Activated naive CD4-positive, alpha-beta T cell treated with Interleukin-2 at 50 U/mL for 16 hours (primary cell): ENCODE data around the gene TBXT.
"Not testable (repeated sequence)": the region's sequence is repeated elsewhere in the genome, so short reads cannot be mapped to it uniquely, and the experiment has no call there.

Source experiments
- DNase-seq: peaks from one replicate; pipeline ENCODE4 v3.0.0-alpha.2; 2020

Gene TBXT

GRCh38 chr6:166169549-166170421, 2.1 kb upstream of the TBXT start:
- DNase-seq, result no peak

GRCh38 chr6:166168616-166169548, 1.2 kb upstream of the TBXT start:
- no peak for DNase-seq

GRCh38 chr6:166167258-166167731, 356 bp downstream of the TBXT start:
- DNase-seq, result no peak

- no peak for DNase-seq
These were observed 1.1 kb downstream of the TBXT start for GRCh38 chr6:166166314-166167257.

GRCh38 chr6:166165558-166166313, 1.9 kb downstream of the TBXT start:
- no peak for DNase-seq

GRCh38 chr6:166162599-166163342, 4.9 kb downstream of the TBXT start:
- DNase-seq, result no peak

GRCh38 chr6:166157930-166158617, 9.6 kb downstream of the TBXT start:
- no peak for DNase-seq

- no peak for DNase-seq
These were observed 10.7 kb downstream of the TBXT start for GRCh38 chr6:166156942-166157341.

- DNase-seq, result no peak
These were observed 13.7 kb downstream of the TBXT start for GRCh38 chr6:166153966-166154365.

GRCh38 chr6:166152660-166153059, 15.0 kb downstream of the TBXT start:
- no peak for DNase-seq

GRCh38 chr6:166151798-166152197, 15.9 kb downstream of the TBXT start:
- no peak for DNase-seq

GRCh38 chr6:166145751-166146150, 21.9 kb downstream of the TBXT start:
- DNase-seq, result no peak

- no peak for DNase-seq
These were observed 24.6 kb downstream of the TBXT start for GRCh38 chr6:166143011-166143410.

- no peak for DNase-seq
These were observed 39.8 kb downstream of the TBXT start for GRCh38 chr6:166127624-166128472.

- not testable (repeated sequence) for DNase-seq
These were observed 44.5 kb downstream of the TBXT start for GRCh38 chr6:166123115-166123514.

GRCh38 chr6:166121726-166122125, 45.9 kb downstream of the TBXT start:
- no peak for DNase-seq

- DNase-seq, result no peak
These were observed 48.3 kb downstream of the TBXT start for GRCh38 chr6:166119116-166119911.

- DNase-seq, result no peak
These were observed 52.0 kb downstream of the TBXT start for GRCh38 chr6:166115609-166116008.
